CD1c-positive myeloid dendritic cell (primary cell): ENCODE data around the gene COQ4.
A peak's percentile ranks its signal among the peaks of the same experiment; 100 is the strongest.

Experiments used
- DNase-seq: peaks from one replicate; pipeline ENCODE4 v3.0.0-alpha.2; 2016; ENCODE audit errors: extremely low spot score

The COQ4 gene

GRCh38 chr9:128372784-128373183 is 50.1 kb downstream of the COQ4 start:
- DNase-seq, result peak; percentile 3

- DNase-seq, result no peak
These were observed 51.6 kb downstream of the COQ4 start for GRCh38 chr9:128374221-128374675.

DNA sequence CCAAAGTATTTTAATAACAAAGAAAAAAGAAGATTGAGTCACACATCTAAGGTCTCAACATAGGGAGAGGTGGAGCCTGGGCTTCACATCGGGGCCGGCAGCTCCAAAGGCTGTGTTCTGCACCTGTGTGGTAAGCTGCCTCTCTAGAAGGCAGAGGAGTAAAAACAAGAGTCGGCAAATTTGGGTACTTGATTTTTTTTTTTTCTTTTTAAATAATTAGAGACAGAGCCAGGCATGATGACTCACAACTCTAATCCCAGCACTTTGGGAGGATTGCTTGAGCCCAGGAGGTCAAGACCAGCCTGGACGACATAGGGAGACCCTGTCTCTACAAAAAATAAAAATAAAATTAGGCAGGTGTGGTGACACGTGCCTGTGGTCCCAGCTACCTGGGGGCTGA is 53.2 kb downstream of the COQ4 start:
- no peak for DNase-seq

- no peak for DNase-seq
These were observed 59.6 kb downstream of the COQ4 start for GRCh38 chr9:128382261-128382660.

- no peak for DNase-seq
These were observed 60.5 kb downstream of the COQ4 start for GRCh38 chr9:128383007-128383753.
